Airway epithelial cell (primary cell): ENCODE results near the gene ELOVL4. TPM values are rescaled to one million over a fixed set of nuclear protein-coding genes. Genes with fewer than 3 reads are reported as not detected.

Experiments
- total RNA-seq: library from RNA; depleted of rRNA; stranded (reverse); fragments of >200 nt; gene quantifications from 2 replicates; pipeline ENCODE4 v1.2.3, GENCODE V29; 2015

The ELOVL4 gene
- total RNA-seq = 8.8 and 15.4 TPM in 2 replicates

GRCh38 chr6:79947191-79948186 lies at the start of gene ELOVL4:
ELOVL4 (minus strand) TSS chr6:79947553; CDS start chr6:79947279, 274 bp downstream.

Other genes with a start within 250 kb of the ELOVL4 start
- gene TTK, start 57.1 kb upstream of the ELOVL4 start, total RNA-seq = 17.6 and 22.0 TPM in 2 replicates
- 8.4 and 9.9 TPM in 2 replicates for gene BCKDHB, start 159.1 kb upstream of the ELOVL4 start, total RNA-seq